Smooth muscle cell (in vitro differentiated cells): Measurements from ENCODE around the gene AKAP12. TPM values are rescaled to one million over a fixed set of nuclear protein-coding genes. Genes with fewer than 3 reads are reported as not detected.

Experiments used
- DNase-seq: peaks from one replicate; lab custom pipeline; 2025; ENCODE audit not compliant: unreplicated experiment; lab: John Stamatoyannopoulos, UW
- H2AFZ ChIP-seq: fragments of 200-600 bp; sonication (generic); 2 replicates; pipeline ENCODE4 v1.6.0; 2016; ENCODE audit warnings: antibody characterized with exemption, low read depth, mild to moderate bottlenecking
- H3F3A ChIP-seq: fragments of 200-600 bp; sonication (generic); 2 replicates; pipeline ENCODE4 v1.6.0; 2017; ENCODE audit warnings: antibody characterized with exemption, low read depth
- H3K27ac ChIP-seq: fragments of 200-600 bp; sonication (generic); 2 replicates; pipeline ENCODE4 v1.5.1; 2016; ENCODE audit warnings: low read depth, mild to moderate bottlenecking
- H3K27me3 ChIP-seq: fragments of 200-600 bp; sonication (generic); 2 replicates; pipeline ENCODE4 v1.6.1; 2016; ENCODE audit warnings: low read depth, mild to moderate bottlenecking
- H3K36me3 ChIP-seq: fragments of 200-600 bp; sonication (generic); 2 replicates; pipeline ENCODE4 v1.5.1; 2016; ENCODE audit warnings: low read depth
- H3K4me1 ChIP-seq: fragments of 200-600 bp; sonication (generic); 2 replicates; pipeline ENCODE4 v1.5.1; 2016; ENCODE audit warnings: low read depth
- H3K4me2 ChIP-seq: fragments of 200-600 bp; sonication (generic); 2 replicates; pipeline ENCODE4 v1.6.0; 2016; ENCODE audit warnings: mild to moderate bottlenecking
- H3K4me3 ChIP-seq: fragments of 200-600 bp; sonication (generic); 2 replicates; pipeline ENCODE4 v1.5.1; 2016; ENCODE audit warnings: mild to moderate bottlenecking
- H3K79me2 ChIP-seq: fragments of 200-600 bp; sonication (generic); 2 replicates; pipeline ENCODE4 v1.6.0; 2016; ENCODE audit warnings: low read depth, mild to moderate bottlenecking
- H3K9ac ChIP-seq: fragments of 200-600 bp; sonication (generic); 2 replicates; pipeline ENCODE4 v1.6.0; 2016; ENCODE audit warnings: low read depth
- H3K9me3 ChIP-seq: fragments of 200-600 bp; sonication (generic); replicated peaks from 2 replicates; pipeline ENCODE4 v1.5.1; 2016; ENCODE audit warnings: low read depth
- H4K20me1 ChIP-seq: fragments of 200-600 bp; sonication (generic); 2 replicates; pipeline ENCODE4 v1.6.0; 2016; ENCODE audit warnings: low read depth
- CTCF ChIP-seq: fragments of 200-600 bp; sonication (generic); IDR thresholded peaks from 2 replicates; pipeline ENCODE4 v1.5.1; 2017; ENCODE audit warnings: borderline replicate concordance, mild to moderate bottlenecking, antibody characterized with exemption; ENCODE audit not compliant: insufficient read depth, poor library complexity, severe bottlenecking
- WGBS: methylation state at CpG from one replicate; pipeline ENCODE4 v1.1.7; 2016; ENCODE audit warnings: low lambda C conversion rate; 5-methylcytosine and 5-hydroxymethylcytosine counted together
- polyA plus RNA-seq: library from polyadenylated mRNA; unstranded; fragments of >200 nt; fragmentation: Nextera tagmentation; extraction: Ambion mirVana; gene quantifications from 2 replicates; pipeline ENCODE4 v1.2.1, GENCODE V29; 2016
- total RNA-seq: library from RNA; depleted of rRNA; stranded (reverse); fragments of >200 nt; gene quantifications from 2 replicates; pipeline ENCODE4 v1.2.3, GENCODE V29; 2014

AKAP12 gene
- total and polyA plus RNA-seq, 2 experiments from 2014 or later, result 10.7 to 13.3 TPM

GRCh38 chr6:151358475-151358874 is 118.7 kb downstream of the AKAP12 start:
- Histone ChIP-seq H3K27me3 (no peaks in the 10 kb centered on the region), H3K4me1 (no peaks in the 10 kb centered on the region), H3K27ac (peak overlapping the region; percentile 69), H3K9me3 (no peaks in the 10 kb centered on the region), H3K9ac (no peak overlapping the region), H4K20me1 (no peaks in the 10 kb centered on the region), H3K4me2 (no peak overlapping the region), H3F3A (no peaks in the 10 kb centered on the region), H2AFZ (no peak overlapping the region), H3K4me3 (no peak overlapping the region), H3K36me3 (no peaks in the 10 kb centered on the region), H3K79me2 (no peaks in the 10 kb centered on the region)
- WGBS, result 95% methylated on average over 3 of the region's 3 CpGs
- no peak for TF ChIP-seq CTCF
- no peak for DNase-seq

- Histone ChIP-seq H3K4me2 (no peak overlapping the region), H4K20me1 (no peaks in the 10 kb centered on the region), H3K4me1 (no peaks in the 10 kb centered on the region), H3K27me3 (no peaks in the 10 kb centered on the region), H3K27ac (peak overlapping the region; percentile 69), H3K9me3 (no peaks in the 10 kb centered on the region), H2AFZ (no peak overlapping the region), H3K36me3 (peaks cover under 1% of the 10 kb centered on the region), H3K9ac (no peak overlapping the region), H3F3A (no peaks in the 10 kb centered on the region), H3K4me3 (no peak overlapping the region), H3K79me2 (no peaks in the 10 kb centered on the region)
- DNase-seq, result no peak
- no peak for TF ChIP-seq CTCF
- WGBS, result 87% methylated on average over 5 of the region's 5 CpGs
Observed at GRCh38 chr6:151359486-151359885, 119.7 kb downstream of the AKAP12 start.

GRCh38 chr6:151365233-151365632 is 125.5 kb downstream of the AKAP12 start:
- Histone ChIP-seq H3K4me2 (no peak overlapping the region), H3K9ac (no peak overlapping the region), H3K27ac (no peak overlapping the region), H3K4me3 (no peak overlapping the region), H2AFZ (no peak overlapping the region), H3K9me3 (no peaks in the 10 kb centered on the region), H3K79me2 (no peaks in the 10 kb centered on the region), H3K36me3 (peaks cover 11% of the 10 kb centered on the region), H4K20me1 (no peaks in the 10 kb centered on the region), H3K27me3 (no peaks in the 10 kb centered on the region), H3K4me1 (no peaks in the 10 kb centered on the region), H3F3A (no peaks in the 10 kb centered on the region)
- no peak for TF ChIP-seq CTCF
- no peak for DNase-seq
- WGBS, result 96% methylated on average over 6 of the region's 6 CpGs

- Histone ChIP-seq H3K4me3 (no peak overlapping the region), H3K9me3 (no peaks in the 10 kb centered on the region), H3K27ac (no peak overlapping the region), H3K27me3 (no peaks in the 10 kb centered on the region), H3K4me1 (peaks cover 8% of the 10 kb centered on the region), H3K79me2 (peaks cover 9% of the 10 kb centered on the region), H3K36me3 (no peaks in the 10 kb centered on the region), H3K4me2 (no peak overlapping the region), H3K9ac (no peak overlapping the region), H3F3A (peaks cover 8% of the 10 kb centered on the region), H4K20me1 (no peaks in the 10 kb centered on the region), H2AFZ (no peak overlapping the region)
- TF ChIP-seq CTCF, result peak; percentile 11
- WGBS, result 91% methylated on average over 6 of the region's 6 CpGs
- no peak for DNase-seq
Observed at GRCh38 chr6:151370509-151371078, 130.8 kb downstream of the AKAP12 start.
